ENCODE measurements around the gene VPS18.

DNA sequence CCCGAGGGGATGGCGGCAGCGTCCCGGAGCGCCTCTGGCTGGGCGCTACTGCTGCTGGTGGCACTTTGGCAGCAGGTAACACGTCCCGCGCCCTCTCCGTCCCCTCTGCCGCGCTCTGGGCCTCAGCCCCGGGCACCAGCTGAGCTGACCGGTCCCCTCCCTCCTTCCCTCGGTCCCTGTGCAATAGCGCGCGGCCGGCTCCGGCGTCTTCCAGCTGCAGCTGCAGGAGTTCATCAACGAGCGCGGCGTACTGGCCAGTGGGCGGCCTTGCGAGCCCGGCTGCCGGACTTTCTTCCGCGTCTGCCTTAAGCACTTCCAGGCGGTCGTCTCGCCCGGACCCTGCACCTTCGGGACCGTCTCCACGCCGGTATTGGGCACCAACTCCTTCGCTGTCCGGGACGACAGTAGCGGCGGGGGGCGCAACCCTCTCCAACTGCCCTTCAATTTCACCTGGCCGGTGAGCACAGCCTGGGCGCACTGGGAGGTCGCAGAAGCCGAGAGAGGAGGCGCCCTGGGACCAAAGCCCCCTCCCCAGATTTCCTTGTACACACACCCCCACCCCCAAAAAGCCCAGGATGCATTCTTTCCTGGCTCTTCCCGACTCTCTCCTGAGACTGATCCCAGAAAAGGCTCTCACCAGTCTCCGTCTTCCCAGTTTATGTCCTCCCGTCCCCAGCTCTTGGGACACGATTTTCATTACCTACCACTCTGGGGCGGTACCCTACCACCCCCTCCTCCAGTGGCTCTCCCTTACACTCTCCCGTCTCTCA lies 35.6 kb downstream of the VPS18 start:
- TF ChIP-seq POLR2A (IDR thresholded peaks at IDR 0.05; ENCODE audit: low read length) (no peak), GATA1 (IDR thresholded peaks at IDR 0.05; ENCODE audit: low read depth, low read length) (no peak)
